ENCODE data around the gene SC5D.

Gene SC5D, protein sequence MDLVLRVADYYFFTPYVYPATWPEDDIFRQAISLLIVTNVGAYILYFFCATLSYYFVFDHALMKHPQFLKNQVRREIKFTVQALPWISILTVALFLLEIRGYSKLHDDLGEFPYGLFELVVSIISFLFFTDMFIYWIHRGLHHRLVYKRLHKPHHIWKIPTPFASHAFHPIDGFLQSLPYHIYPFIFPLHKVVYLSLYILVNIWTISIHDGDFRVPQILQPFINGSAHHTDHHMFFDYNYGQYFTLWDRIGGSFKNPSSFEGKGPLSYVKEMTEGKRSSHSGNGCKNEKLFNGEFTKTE

GRCh38 chr11:121292495-121293287 is at the start of gene SC5D:
SC5D (plus strand) TSS chr11:121292771; CDS start chr11:121303376, 10,605 bp downstream.
- peak within 1 kb of the TSS; percentile 67 for H3K4me3 ChIP-seq (replicated peaks; ENCODE audit: low read depth, low read length)
- DNase-seq (ENCODE audit: extremely low read depth, low read depth), result peak; percentile 59
- TF ChIP-seq, protein P1, sequence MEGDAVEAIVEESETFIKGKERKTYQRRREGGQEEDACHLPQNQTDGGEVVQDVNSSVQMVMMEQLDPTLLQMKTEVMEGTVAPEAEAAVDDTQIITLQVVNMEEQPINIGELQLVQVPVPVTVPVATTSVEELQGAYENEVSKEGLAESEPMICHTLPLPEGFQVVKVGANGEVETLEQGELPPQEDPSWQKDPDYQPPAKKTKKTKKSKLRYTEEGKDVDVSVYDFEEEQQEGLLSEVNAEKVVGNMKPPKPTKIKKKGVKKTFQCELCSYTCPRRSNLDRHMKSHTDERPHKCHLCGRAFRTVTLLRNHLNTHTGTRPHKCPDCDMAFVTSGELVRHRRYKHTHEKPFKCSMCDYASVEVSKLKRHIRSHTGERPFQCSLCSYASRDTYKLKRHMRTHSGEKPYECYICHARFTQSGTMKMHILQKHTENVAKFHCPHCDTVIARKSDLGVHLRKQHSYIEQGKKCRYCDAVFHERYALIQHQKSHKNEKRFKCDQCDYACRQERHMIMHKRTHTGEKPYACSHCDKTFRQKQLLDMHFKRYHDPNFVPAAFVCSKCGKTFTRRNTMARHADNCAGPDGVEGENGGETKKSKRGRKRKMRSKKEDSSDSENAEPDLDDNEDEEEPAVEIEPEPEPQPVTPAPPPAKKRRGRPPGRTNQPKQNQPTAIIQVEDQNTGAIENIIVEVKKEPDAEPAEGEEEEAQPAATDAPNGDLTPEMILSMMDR (IDR thresholded peaks at IDR 0.05; ENCODE audit: low read depth, low read length, missing control alignments), result no peak

DNA sequence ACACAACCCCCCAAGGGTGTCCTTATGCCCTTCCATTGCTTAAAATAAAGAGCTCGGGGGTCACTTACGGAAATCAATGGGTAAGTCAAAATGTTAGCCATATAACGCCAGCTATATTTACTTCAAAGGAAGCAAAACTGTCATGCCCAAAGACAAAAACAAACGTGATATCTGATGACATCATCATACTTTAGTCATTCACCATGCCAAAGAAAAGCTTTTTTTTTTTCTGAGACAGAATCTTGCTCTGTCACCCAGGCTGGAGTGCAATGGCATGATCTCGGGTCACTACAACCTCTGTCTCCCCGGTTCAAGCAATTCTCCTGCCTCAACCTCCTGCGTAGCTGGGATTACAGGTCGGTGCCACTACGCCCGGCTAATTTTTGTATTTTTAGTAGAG is 47.7 kb upstream of the SC5D start:
- DNase-seq (ENCODE audit: extremely low read depth, low read depth), result no peak
- TF ChIP-seq, protein P1 (IDR thresholded peaks at IDR 0.05; ENCODE audit: low read depth, low read length, missing control alignments), result no peak
- H3K4me3 ChIP-seq (replicated peaks; ENCODE audit: low read depth, low read length), result no peak overlapping the region

GRCh38 chr11:121246021-121246768 is 46.4 kb upstream of the SC5D start:
- no peak overlapping the region for H3K4me3 ChIP-seq (replicated peaks; ENCODE audit: low read depth, low read length)
- no peak for DNase-seq (ENCODE audit: extremely low read depth, low read depth)
- TF ChIP-seq, protein P1 (IDR thresholded peaks at IDR 0.05; ENCODE audit: low read depth, low read length, missing control alignments), result no peak

GRCh38 chr11:121246769-121247035 is 45.9 kb upstream of the SC5D start:
- no peak overlapping the region for H3K4me3 ChIP-seq (replicated peaks; ENCODE audit: low read depth, low read length)
- TF ChIP-seq, protein P1 (IDR thresholded peaks at IDR 0.05; ENCODE audit: low read depth, low read length, missing control alignments), result no peak
- DNase-seq (ENCODE audit: extremely low read depth, low read depth), result no peak

DNA sequence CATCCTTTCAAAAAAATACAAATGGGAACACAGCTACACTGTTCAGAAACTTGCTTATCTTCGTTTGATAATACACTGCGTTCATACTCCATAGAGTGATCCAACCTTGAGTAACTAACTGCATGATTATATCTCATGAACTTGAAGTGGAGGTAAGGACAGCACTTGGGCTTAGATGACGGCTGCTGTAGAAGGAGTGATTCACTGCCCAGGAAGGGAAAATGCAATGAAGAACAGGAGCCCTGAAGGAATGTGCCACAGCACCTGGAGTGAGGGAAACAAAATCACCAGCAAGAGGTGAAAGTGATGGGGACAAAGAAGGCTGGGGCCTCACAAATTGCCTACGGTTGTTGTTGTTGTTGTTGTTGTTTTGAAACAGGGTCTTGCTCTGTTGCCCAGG is 44.1 kb upstream of the SC5D start:
- no peak for DNase-seq (ENCODE audit: extremely low read depth, low read depth)
- H3K4me3 ChIP-seq (replicated peaks; ENCODE audit: low read depth, low read length), result no peak overlapping the region
- TF ChIP-seq, protein P1 (IDR thresholded peaks at IDR 0.05; ENCODE audit: low read depth, low read length, missing control alignments), result no peak

- no peak overlapping the region for H3K4me3 ChIP-seq (replicated peaks; ENCODE audit: low read depth, low read length)
- DNase-seq (ENCODE audit: extremely low read depth, low read depth), result no peak
- TF ChIP-seq, protein P1 (IDR thresholded peaks at IDR 0.05; ENCODE audit: low read depth, low read length, missing control alignments), result peak; percentile 58
Measured at GRCh38 chr11:121249039-121249663, 43.4 kb upstream of the SC5D start.

All from HFF-Myc (cell line).